Stimulated activated naive CD8-positive, alpha-beta T cell treated with anti-CD3 and anti-CD28 coated beads, Interleukin-15, Interleukin-2, amounts not matched to agents 100 U/mL and 50 U/mL, for 24 hours (primary cell): ENCODE data around the gene BLOC1S4.
A peak's percentile ranks its signal among the peaks of the same experiment; 100 is the strongest.
"Not testable (repeated sequence)": the region's sequence is repeated elsewhere in the genome, so short reads cannot be mapped to it uniquely, and the experiment has no call there.

Source experiments
- ATAC-seq: fragments of 150-1000 bp; cut with Tn5 transposase; one replicate; pipeline ENCODE4 v1.10.0; 2021
- DNase-seq: peaks from one replicate; pipeline ENCODE4 v3.0.0; 2021

BLOC1S4 gene

GRCh38 chr4:6718932-6719610 lies 3.1 kb downstream of the BLOC1S4 start:
- DNase-seq (no peak), ATAC-seq (no peak)

- ATAC-seq: no peak
- DNase-seq: no peak
Measured at GRCh38 chr4:6719611-6720179, 3.7 kb downstream of the BLOC1S4 start.

- DNase-seq (peak; percentile 94), ATAC-seq (peak; percentile 48)
Measured at GRCh38 chr4:6720202-6720699, 4.3 kb downstream of the BLOC1S4 start.

- ATAC-seq (no peak), DNase-seq (no peak)
Measured at GRCh38 chr4:6721121-6721520, 5.1 kb downstream of the BLOC1S4 start.

- no peak for ATAC-seq
- DNase-seq: no peak
Measured at GRCh38 chr4:6722891-6723290, 6.9 kb downstream of the BLOC1S4 start.

- ATAC-seq (no peak), DNase-seq (no peak)
Measured at GRCh38 chr4:6723851-6724250, 7.9 kb downstream of the BLOC1S4 start.

GRCh38 chr4:6724421-6725111 lies 8.6 kb downstream of the BLOC1S4 start:
- ATAC-seq: no peak
- no peak for DNase-seq

- DNase-seq, ATAC-seq: not testable (repeated sequence)
Measured at GRCh38 chr4:6725427-6725961, 9.5 kb downstream of the BLOC1S4 start.

GRCh38 chr4:6727081-6727942 lies 11.3 kb downstream of the BLOC1S4 start:
- DNase-seq (no peak), ATAC-seq (no peak)

- DNase-seq: no peak
- no peak for ATAC-seq
Measured at GRCh38 chr4:6727943-6728250, 11.9 kb downstream of the BLOC1S4 start.

GRCh38 chr4:6728320-6729029 lies 12.5 kb downstream of the BLOC1S4 start:
- ATAC-seq (no peak), DNase-seq (no peak)

- DNase-seq (no peak), ATAC-seq (peak; percentile 30)
Measured at GRCh38 chr4:6730603-6731317, 14.8 kb downstream of the BLOC1S4 start.

GRCh38 chr4:6731318-6731675 lies 15.3 kb downstream of the BLOC1S4 start:
- no peak for ATAC-seq
- no peak for DNase-seq

- no peak for DNase-seq
Measured at GRCh38 chr4:6731780-6732179, 15.8 kb downstream of the BLOC1S4 start.

GRCh38 chr4:6732441-6733357 lies 16.7 kb downstream of the BLOC1S4 start:
- DNase-seq (no peak), ATAC-seq (no peak)

More at GRCh38 chr4:6731780-6732179, 15.8 kb downstream of the BLOC1S4 start:
- no peak for ATAC-seq

GRCh38 chr4:6733358-6734164 lies 17.6 kb downstream of the BLOC1S4 start:
- no peak for DNase-seq
- no peak for ATAC-seq

GRCh38 chr4:6734165-6734786 lies 18.3 kb downstream of the BLOC1S4 start:
- DNase-seq (no peak), ATAC-seq (no peak)

- ATAC-seq (no peak), DNase-seq (no peak)
Measured at GRCh38 chr4:6739920-6740319, 23.9 kb downstream of the BLOC1S4 start.

- no peak for DNase-seq
Measured at GRCh38 chr4:6740347-6740746, 24.4 kb downstream of the BLOC1S4 start.

More at GRCh38 chr4:6740347-6740746, 24.4 kb downstream of the BLOC1S4 start:
- ATAC-seq: no peak
